ENCODE data around the gene TCF7L2.

Gene TCF7L2

DNA sequence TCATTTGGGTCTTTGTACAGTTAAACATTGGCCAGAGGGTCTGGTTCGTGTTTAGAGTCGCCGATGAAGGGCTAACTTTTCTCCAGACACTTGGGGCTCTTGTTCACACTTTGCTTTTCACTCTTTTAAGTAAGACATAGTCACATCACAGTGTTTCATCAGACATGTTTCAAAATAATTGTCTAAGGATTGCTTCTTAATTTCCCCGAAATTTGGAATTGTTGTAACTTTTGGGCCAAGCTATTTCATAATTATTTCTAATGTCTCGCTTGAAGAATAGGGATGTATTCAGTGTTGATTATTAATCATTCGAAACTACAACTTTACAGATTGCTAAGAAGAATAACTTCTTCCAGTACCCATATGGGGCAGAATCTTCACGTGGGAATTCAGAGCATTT is 92.8 kb downstream of the TCF7L2 start:
- no peak for DNase-seq (ENCODE audit: extremely low read depth, low read depth)
- no peak overlapping the region for H3K4me3 ChIP-seq (replicated peaks; ENCODE audit: low read depth, low read length)
- TF ChIP-seq, protein P1, sequence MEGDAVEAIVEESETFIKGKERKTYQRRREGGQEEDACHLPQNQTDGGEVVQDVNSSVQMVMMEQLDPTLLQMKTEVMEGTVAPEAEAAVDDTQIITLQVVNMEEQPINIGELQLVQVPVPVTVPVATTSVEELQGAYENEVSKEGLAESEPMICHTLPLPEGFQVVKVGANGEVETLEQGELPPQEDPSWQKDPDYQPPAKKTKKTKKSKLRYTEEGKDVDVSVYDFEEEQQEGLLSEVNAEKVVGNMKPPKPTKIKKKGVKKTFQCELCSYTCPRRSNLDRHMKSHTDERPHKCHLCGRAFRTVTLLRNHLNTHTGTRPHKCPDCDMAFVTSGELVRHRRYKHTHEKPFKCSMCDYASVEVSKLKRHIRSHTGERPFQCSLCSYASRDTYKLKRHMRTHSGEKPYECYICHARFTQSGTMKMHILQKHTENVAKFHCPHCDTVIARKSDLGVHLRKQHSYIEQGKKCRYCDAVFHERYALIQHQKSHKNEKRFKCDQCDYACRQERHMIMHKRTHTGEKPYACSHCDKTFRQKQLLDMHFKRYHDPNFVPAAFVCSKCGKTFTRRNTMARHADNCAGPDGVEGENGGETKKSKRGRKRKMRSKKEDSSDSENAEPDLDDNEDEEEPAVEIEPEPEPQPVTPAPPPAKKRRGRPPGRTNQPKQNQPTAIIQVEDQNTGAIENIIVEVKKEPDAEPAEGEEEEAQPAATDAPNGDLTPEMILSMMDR (IDR thresholded peaks at IDR 0.05; ENCODE audit: low read depth, low read length, missing control alignments) = no peak

DNA sequence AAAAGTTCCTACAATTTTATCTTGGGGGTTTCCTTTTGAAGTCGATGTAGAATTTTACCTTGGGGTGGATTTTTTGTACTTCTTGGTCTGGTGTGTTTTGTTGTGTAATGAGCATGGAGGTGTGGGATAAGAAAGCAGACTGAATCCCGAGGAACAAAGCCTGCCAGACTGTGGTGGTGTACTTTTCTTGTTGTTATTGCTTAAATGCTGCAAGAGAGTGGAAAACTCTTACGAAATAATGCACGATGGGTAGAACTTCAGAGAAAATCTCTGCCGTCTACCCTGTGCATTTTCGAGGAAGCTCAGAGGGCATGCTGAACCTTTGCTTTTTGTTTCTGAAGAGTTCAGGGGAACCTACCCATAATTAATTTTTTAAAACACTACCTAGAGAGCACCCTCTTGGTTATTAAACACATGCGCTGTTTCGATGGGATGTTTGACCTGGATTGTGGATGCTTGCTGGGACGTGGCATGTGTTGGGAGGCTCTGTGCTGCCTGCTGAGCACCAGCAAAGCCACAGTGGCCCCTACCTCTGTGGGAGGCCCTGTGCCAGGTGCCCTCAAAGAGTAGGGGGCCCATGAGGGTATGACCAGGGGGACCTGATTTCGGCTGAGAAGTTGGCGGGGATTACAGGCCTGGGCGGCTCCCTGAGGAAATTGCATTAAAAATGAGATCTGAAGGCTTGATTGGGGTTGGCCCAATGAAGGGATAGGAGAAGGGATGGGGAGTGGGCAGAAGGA is 94.1 kb downstream of the TCF7L2 start:
- H3K4me3 ChIP-seq (replicated peaks; ENCODE audit: low read depth, low read length) = no peak overlapping the region
- TF ChIP-seq, protein P1 (IDR thresholded peaks at IDR 0.05; ENCODE audit: low read depth, low read length, missing control alignments) = no peak
- DNase-seq (ENCODE audit: extremely low read depth, low read depth) = no peak

DNA sequence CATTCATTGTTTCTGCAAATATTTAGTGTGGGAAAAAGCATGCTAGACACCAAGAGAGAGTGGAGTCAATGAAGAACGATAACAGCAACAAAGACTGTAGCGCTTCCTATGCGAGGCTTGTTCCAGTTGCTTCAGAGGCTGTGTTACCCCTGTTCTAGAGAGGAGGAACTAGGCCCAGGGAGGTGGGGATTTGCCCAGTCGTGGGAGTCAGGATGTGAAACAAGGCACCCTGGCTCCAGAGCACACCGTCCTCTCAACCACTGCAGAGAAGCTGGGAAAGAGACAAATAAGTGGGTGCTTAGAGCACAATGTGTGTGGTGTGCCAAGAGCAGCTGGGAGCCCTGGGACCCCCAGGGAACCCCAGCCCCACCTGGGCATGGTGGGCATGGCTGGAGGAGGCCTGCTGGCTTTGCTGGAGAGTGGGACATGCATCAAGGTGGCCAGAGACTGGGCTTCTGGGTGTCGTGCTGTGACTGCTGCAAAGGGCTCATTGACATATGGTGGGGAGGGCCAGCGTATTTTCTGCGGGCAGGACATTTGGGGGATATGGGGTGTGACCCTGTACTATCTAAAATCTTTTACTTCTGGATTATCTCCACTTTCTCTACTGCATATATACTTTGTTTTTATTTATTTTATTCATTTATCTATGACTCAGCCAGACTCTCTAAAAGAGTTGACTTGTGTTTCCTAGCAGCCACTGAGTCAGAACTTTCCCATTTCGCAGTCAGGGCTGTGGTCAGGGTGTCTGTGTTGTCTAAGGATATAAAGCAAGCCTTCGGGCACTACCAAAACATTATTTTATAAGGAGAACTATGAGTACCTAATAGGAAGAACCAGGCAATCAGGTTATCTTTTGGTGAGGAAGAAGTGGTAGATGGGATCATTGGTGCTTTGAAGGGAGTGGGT is 95.4 kb downstream of the TCF7L2 start:
- H3K4me3 ChIP-seq (replicated peaks; ENCODE audit: low read depth, low read length) = no peak overlapping the region
- TF ChIP-seq, protein P1 (IDR thresholded peaks at IDR 0.05; ENCODE audit: low read depth, low read length, missing control alignments) = no peak
- DNase-seq (ENCODE audit: extremely low read depth, low read depth) = no peak

DNA sequence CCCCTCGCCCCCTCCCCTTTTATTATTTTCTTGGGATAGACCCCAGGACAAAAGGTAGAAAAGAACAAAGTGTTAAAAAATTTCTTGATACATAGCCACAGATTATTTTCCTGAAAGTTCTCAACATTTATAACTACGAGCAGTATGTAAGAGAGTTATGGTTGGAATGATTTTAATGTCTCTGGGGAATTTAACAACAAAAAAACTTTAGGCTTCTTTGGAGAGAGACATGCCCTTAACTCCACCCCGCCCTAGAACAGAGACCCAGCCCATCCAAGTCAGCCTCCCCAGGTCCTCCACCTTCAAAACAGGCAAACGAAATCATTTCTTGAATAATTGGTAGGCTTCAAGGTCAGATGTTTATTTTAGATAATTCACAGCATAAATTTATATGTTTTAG is 97.1 kb downstream of the TCF7L2 start:
- H3K4me3 ChIP-seq (replicated peaks; ENCODE audit: low read depth, low read length) = no peak overlapping the region
- DNase-seq (ENCODE audit: extremely low read depth, low read depth) = no peak
- TF ChIP-seq, protein P1 (IDR thresholded peaks at IDR 0.05; ENCODE audit: low read depth, low read length, missing control alignments) = no peak

DNA sequence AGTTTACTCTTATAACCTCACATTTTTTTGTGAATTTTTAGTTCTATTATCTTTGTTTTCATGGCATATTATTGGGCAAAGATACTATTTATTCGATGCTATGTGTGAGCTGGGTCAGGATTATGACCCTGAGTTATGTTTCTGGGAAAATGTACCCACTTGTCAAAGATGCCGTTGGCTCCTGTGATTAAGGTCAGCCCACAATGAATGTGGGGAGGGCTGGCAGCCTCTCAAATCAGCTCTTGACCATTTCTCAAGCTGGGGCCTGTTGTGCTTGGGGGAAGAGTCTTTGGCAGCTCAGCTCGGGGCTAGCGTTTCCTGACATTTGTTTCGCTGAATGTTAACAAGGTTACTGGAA is 97.5 kb downstream of the TCF7L2 start:
- TF ChIP-seq, protein P1 (IDR thresholded peaks at IDR 0.05; ENCODE audit: low read depth, low read length, missing control alignments) = no peak
- H3K4me3 ChIP-seq (replicated peaks; ENCODE audit: low read depth, low read length) = no peak overlapping the region
- no peak for DNase-seq (ENCODE audit: extremely low read depth, low read depth)

DNA sequence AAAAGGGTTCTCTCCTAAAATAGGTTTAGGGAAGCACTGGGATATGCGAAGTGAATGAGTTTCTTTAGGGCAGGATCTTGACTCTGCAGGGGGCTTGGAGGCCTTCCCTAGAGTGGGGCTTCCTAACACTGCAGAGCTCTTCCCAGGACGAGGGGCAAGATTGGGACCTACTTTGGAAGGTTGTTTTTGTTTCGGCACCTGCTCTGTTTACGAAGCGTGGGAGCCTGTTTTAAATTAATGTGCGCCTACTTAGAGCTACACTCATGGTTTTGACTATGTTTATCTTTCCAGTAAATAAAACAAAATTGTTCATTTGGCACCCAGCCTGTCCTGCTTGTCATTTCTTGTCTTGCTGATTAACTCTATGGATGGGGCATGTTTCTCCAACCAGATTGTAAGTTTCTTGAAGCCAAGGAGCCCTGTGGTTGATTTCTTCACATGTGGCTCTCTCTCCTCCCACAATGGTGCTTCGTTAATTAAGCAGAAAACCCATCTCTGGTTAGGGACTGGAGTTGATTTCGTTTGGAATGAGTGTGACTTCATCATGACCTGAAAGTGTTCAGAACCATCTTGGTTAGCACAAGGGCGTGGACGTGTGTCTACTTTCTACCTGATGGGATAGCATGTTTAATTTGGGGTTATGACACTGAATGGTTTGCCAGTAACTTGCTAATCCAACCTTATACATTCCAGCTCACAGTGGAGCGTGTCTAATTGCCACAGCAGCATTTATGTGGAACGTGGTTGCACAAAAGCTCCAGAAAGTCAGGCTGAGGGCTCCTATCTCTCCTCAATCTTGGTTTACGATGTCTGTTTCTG is 98.1 kb downstream of the TCF7L2 start:
- no peak overlapping the region for H3K4me3 ChIP-seq (replicated peaks; ENCODE audit: low read depth, low read length)
- DNase-seq (ENCODE audit: extremely low read depth, low read depth) = no peak

More for the DNA sequence above, 98.1 kb downstream of the TCF7L2 start:
- TF ChIP-seq, protein P1 (IDR thresholded peaks at IDR 0.05; ENCODE audit: low read depth, low read length, missing control alignments) = no peak

All from HFF-Myc (cell line).